ENCODE data around the gene KIFBP. TPM values are rescaled to one million over a fixed set of nuclear protein-coding genes. Genes with fewer than 3 reads are reported as not detected.

KIFBP gene
- polyA plus RNA-seq, 10 donors: 20.0 to 28.7 (median 24.9) TPM

DNA sequence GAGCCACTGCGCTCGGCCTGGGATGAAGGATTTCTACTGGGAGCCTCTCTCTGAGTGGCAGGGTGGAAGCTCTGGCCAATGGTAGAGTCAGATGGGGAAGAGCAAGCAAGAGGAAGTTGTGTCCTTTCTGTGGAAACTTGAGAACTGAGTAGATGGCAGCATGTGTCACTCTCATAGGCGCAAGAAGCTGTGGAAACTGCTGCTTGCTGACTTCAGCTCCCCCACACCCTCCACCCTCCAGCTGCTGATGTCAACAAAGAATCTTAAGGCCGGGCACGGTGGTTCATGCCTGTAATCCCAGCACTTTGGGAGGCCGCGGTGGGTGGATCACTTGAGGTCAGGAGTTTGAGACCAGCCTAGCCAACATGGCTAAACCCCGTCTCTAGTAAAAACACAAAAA lies 59.5 kb downstream of the KIFBP start:
- peak in 2 of 3 donors; percentile 36 to 50 for DNase-seq

DNA sequence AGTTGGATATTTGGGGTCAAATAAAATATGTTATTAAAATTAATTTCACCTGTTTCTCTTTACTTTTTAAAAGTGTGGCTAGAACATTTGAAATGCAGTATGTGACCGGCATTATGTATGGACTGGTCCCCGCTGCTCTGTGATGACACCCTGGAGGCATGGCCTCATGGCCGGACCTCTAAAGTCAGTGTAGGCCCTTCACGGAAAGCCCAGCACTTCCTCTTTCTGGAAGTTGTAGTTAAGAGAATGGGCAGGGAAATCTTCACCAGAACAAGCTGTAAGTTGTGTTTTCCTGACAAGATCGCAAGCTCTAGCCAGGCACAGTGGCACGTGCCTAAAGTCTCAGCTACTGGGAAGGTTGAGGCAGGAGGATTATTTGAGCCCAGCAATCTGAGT lies 61.0 kb downstream of the KIFBP start:
- no peak for DNase-seq

DNA sequence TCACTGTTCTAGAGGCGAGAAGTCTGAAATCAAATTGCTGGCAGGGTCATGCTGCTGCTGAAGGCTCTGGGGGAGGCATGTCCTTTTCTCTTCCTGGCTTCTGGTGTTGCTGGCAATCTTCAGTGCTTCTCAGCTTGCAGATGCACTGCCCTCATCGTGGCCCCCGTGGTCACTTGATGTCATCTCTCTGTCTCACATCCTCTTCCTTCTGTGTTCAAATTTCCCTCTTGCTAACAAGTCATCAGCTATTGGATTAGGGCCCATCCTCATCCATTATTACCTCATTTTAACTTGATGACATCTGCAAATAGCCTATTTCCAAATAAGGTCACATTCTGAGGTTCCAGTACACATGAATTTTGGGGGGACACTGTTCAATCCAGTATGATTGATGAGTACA lies 62.7 kb downstream of the KIFBP start:
- DNase-seq: peak in 1 of 3 donors; percentile 52

DNA sequence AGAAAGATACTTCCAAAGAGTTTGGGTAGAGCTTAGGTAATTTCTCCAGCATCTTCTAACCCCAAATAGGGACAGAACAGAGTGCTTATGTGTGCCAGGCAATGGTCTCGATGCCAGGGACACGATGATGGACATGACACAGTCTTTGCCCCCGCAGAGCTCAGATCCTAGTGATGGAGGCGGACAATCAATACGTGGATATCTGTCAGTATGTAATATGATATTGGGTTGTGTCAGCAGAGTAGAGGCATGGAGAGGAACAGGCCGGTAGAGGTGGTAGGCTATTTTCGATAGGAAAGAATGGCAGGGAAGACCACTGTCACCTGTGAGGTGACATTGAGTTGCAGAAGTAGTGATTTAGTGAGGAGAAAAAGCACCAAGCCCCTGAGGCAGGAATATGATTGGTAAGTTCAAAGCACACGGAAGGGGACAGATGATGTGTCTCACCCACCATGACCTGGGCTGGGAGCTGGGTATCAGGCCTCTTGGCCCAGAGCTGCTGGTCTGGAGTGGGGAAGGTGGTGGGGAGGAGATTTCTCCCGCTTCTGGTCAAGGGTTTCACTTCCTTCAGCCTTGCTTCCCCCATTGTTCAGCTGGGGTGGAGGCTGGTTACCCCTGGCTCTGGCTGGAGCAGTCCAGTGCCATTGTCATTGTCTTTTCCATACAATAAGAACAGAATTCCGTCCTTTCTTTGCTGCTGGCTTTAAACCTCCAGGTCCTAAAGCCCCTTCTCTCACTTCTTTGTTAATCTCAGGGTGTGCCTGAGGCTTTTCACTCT lies 63.3 kb downstream of the KIFBP start:
- DNase-seq: no peak

- DNase-seq: no peak
Observed at GRCh38 chr10:69052736-69053135, 64.1 kb downstream of the KIFBP start.

- no peak for DNase-seq
Observed at GRCh38 chr10:69055241-69055640, 66.6 kb downstream of the KIFBP start.

DNA sequence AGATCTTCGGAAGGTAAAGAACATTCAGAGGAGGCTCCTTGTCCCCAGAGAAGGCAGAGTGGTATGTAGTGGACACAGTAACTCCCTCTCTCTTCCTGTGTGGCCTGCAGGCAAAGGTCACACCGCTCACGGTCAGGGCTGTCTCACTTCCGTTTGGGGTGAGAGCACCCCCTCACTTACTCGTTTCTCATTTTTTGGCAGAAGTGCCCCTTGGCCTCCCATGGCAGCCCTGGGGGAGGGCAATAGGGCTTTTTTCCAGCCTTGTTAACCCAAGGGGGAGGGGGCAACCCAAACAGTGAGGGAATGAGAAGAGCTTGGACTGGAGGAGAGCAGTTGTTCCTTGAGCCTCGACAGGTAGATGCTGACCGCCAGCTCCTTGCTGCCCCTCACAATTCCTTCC lies 67.5 kb downstream of the KIFBP start:
- no peak for DNase-seq

DNA sequence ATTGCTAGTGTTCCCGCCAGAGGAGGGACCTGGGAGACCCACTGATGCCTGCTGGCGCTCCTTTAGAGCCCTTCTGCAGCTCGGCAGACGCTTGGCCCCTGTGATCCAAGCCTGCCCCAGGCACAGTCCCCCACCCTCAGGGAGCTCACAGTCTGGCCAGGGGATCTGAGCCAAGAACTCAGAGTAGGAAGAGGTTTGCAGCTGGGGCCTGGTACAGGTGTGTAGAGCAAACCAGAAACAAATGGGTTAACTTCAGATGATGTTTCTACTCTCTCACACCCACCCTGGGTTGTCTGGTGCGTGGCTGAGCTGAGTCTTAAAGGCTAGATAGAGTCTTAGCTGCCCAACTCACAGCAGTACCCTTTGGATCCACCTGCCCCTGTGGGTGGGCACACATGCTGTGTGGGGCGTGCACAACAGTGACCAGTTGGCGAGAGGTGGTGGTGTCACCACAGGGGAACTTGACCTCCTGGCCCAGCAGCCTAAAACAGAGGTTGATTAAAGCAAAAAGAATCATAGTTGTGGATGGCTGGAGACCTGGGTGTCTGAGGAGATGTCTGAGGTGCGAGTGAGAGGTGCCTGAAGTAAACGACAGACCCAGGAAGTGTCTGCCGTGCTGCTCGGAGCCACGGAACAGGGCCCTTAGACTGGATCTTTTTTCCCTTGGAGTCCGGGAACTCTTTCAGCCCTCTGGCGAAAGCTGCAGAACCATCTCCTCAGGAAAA lies 68.1 kb downstream of the KIFBP start:
- no peak for DNase-seq

DNA sequence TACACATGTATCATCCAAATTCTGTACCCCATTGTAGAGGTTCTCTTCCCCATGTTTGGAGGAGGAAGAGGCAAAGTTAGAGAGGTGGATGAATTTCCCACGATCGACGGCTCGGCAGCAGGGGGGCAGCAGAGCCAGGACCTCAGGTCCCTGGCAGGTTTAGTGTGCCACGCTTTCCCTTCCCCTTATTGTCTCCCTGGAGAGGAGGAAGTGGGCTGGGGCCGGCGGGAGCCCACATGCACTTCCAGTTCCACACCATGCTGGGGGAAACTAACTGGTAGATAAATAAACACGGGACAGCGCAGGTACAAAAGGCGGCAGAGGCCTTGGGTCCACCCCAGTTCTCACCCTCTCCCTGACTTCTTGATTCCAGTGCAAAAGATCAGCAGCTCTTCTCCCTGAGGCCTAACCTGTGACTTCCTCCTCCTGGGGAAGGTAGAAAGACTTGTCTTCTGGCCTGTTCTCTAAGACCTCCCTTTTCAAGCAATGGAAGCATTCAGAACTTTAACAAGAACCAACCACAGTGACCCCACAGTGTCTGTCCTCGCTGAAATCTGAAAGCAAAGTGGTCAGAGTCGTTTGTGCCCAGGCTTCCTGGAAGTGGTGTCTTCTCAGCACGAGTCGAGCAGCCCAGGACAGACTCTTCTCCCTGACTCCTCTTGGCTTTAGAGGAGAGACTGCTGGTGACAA lies 68.8 kb downstream of the KIFBP start:
- peak in 1 of 3 donors; percentile 42 for DNase-seq

DNA sequence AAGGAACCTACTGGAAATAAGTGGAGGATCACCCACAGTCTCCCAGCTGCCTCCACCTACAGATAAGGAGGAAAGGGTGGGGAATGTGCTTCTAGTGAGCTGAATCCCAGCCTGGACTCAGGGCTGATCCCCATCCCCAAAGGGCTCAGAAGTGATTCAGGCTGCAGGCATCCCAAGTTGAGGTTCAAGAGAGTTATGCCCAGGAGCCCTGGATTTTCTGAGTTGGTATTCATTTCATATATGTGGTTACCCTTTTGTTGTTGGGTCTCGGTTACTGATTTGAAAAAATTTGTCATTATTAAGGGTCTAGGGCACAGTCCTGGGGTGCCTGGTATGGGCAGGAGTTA lies 69.3 kb downstream of the KIFBP start:
- DNase-seq: peak in 1 of 3 donors; percentile 21

DNA sequence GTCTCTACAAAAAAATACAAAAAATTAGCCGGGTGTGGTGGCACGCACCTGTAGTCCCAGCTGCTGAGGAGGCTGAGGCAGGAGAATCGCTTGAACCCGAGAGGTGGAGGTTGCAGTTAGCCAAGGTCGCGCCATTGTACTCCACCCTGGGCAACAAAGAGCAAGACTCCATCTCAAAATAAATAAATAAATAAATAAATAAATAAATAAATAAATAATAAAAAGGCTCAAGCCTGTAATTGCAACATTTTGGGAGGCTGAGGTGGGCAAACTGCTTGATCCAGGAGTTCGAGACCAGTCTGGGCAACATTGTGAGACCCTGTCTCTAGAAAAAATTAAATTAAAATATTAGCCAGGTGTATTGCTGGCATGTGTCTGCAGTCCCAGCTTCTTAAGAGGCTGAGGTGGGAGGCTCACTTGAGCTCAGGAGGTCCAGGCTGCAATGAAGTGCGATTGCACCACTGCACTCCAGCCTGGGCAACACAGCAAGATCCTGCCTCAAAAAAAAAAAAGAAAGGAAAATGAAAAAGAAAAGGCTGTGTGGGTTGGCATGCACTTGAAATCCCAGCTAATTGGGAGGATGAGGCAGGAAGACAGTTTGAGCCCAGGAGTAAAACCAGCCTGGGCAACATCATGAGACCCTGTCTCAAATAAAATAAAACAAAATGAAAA lies 71.7 kb downstream of the KIFBP start:
- no peak for DNase-seq

DNA sequence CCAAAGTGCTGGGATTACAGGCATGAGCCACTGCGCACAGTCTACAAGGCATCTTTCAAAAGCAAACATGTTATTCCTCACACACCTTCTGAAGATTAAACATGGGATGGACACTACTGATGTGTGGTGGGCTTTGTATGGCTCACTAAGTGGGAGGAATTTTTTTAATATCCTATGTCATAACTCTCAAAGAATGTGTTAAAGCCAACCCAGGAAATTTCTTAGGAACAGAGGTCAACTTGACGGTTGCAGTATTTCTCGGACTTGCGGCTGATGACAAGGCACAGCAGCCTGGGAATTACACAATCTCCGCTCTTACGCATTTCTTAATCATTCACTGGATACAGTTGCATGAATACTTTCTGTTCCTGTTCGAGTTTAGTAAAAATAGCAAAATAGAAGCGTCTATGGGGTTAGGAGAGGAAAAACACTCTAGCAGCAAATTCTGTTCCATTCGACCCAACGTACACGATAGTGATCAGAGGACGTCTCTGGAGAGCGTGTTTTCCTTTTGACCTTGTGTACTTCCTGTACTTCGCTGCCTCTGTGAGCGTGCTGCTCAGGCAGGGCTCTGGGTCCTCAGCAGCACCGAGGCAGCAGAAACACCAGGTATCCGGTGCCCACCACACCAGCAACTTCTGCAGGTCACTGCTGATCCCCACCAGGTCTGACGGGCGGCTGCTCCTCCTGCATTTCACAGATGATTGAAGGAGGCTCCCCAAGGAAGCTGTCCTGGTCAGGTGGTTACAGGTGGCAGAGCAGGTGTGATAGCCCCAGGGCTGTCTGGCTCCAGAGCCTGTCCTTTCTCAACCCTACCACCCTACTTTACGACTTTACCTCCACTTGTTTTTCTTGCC lies 72.9 kb downstream of the KIFBP start:
- DNase-seq: peak; percentile 59 to 90 (median 82)

DNA sequence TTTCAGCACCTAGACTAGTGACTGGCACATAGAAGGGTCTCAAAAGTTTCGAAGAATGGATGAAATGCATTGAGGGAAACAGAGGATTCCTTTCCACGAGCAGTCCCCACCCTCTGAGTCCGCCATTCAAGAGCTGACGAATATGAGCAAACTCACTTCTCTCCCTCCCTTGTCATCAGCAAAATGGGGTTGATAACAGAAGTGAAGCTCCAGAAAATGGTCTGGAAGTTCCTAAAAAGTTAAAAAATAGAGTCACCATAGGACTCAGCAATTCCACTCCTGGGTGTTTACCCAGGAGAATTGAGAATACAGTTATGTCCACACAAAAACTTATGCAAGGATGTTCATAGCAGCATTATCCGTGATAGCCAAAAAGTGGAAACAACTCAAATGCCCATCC lies 74.3 kb downstream of the KIFBP start:
- DNase-seq: no peak

- no peak for DNase-seq
Observed at GRCh38 chr10:69064762-69065328, 76.2 kb downstream of the KIFBP start.

DNA sequence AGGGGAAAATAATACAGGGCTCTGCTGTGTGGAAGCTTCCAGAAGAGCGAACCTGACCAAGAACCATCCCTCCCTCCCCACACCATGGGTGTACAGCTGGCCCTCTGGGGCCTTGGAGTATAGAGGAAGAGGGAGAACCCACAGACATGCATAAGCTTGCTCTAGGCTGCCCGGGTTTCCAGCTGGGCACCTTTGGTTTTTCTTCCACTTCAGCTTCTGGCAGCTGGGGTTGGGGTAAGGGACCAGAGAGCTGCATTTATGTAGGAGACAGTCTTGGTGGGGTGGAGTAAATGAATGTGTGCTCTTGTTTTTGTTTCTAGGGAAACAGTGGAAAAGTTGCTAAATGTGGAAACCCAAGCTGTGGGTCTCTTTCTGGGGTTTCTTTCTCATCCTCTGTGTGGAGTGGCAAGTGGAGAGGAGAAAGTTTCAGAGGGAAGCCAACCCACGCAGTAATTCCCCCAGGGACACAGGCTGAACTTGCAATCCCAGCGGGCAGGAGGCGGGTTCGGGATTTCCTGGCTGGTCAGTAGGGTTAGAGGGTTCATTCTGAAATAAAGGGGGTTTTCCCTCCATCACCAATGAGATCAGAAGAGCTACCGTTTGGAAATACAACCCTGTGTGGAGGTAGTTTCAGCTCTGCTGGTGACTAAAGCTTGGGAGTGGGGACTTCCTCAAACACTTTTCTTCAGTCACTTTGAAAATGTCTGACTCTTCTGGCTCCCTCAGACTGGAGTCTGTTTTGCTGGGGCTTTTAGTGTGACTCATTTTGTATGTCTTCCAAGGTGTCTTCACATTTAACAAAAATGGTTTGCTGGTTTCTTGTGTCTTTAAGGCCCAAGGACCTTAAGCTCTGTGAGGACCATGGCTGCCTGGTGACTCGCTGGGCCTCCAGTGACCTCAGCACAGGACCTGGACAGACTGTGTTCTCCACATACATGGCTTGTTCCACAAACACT lies 77.1 kb downstream of the KIFBP start:
- no peak for DNase-seq

Data from muscle of back (tissue), 11 donors.